ENCODE results near the gene MACROD2. TPM values are rescaled to one million over a fixed set of nuclear protein-coding genes. Genes with fewer than 3 reads are reported as not detected.

MACROD2 gene
- total RNA-seq, 4 donors from 2014 or later: 4.6 to 33.0 (median 8.3) TPM

- 57 to 78% methylated on average over 3 to 7 of the region's 7 CpGs for WGBS, 2 donors (ENCODE audit: low coverage in 1 of 2)
- Histone ChIP-seq H3K9me3 (no peaks in the 10 kb centered on the region), H3K36me3 (no peaks in the 10 kb centered on the region), H3K4me3 (no peak overlapping the region), H3K27ac (no peak overlapping the region), H3K27me3 (no peaks in the 10 kb centered on the region), H3K4me1 (no peaks in the 10 kb centered on the region)
- DNase-seq: no peak
- no peak for TF ChIP-seq CTCF (IDR thresholded peaks at IDR 0.05)
- TF ChIP-seq POLR2AphosphoS5 (IDR thresholded peaks at IDR 0.05): no peak
- intact Hi-C loops (cut with DNase I; ENCODE audit: low total_unique reads): no loop called here
- in situ Hi-C loops (cut with MboI; ENCODE audit: low pct_ligation_motif_present in 1 of 4, low pct_unique_long_range_greater_than_20kb in 1 of 4, low sequenced_read_pairs in 3 of 4): loop anchor here in 3 of 4 donors (25.0 kb wide), 1 partner anchor 1051 kb away; no protein-coding TSS in a partner anchor
These were observed 1715.9 kb downstream of the MACROD2 start for GRCh38 chr20:15711177-15711576.

GRCh38 chr20:15716256-15716655, 1720.9 kb downstream of the MACROD2 start:
- in situ Hi-C loops (cut with MboI; ENCODE audit: low pct_ligation_motif_present in 1 of 4, low pct_unique_long_range_greater_than_20kb in 1 of 4, low sequenced_read_pairs in 3 of 4) (loop anchor here in 3 of 4 donors (25.0 kb wide), 1 partner anchor 1046 kb away; no protein-coding TSS in a partner anchor), intact Hi-C loops (cut with DNase I; ENCODE audit: low total_unique reads) (no loop called here)
- TF ChIP-seq EP300 (IDR thresholded peaks at IDR 0.05; ENCODE audit: low read depth): no peak
- TF ChIP-seq CTCF (IDR thresholded peaks at IDR 0.05): no peak
- no peak for TF ChIP-seq POLR2AphosphoS5 (IDR thresholded peaks at IDR 0.05)
- no peak overlapping the region for H3K4me3 ChIP-seq
- WGBS, 2 donors (ENCODE audit: low coverage in 1 of 2): 75 to 90% methylated on average over 5 of the region's 5 CpGs
- H3K4me1 ChIP-seq: no peaks in the 10 kb centered on the region
- no peak overlapping the region for H3K27ac ChIP-seq
- H3K36me3 ChIP-seq: no peaks in the 10 kb centered on the region
- no peaks in the 10 kb centered on the region for H3K27me3 ChIP-seq
- no peaks in the 10 kb centered on the region for H3K9me3 ChIP-seq
- no peak for DNase-seq

- Histone ChIP-seq H3K4me3 (no peak overlapping the region), H3K36me3 (no peaks in the 10 kb centered on the region), H3K4me1 (no peaks in the 10 kb centered on the region), H3K27ac (no peak overlapping the region), H3K9me3 (peaks cover 0 to 3% of the 10 kb centered on the region in 2 donors), H3K27me3 (no peaks in the 10 kb centered on the region)
- intact Hi-C loops (cut with DNase I; ENCODE audit: low total_unique reads): no loop called here
- TF ChIP-seq CTCF (IDR thresholded peaks at IDR 0.05) (no peak), POLR2A (IDR thresholded peaks at IDR 0.05) (no peak), EP300 (IDR thresholded peaks at IDR 0.05; ENCODE audit: low read depth) (no peak), POLR2AphosphoS5 (IDR thresholded peaks at IDR 0.05) (no peak)
- in situ Hi-C loops (cut with MboI; ENCODE audit: low pct_ligation_motif_present in 1 of 4, low pct_unique_long_range_greater_than_20kb in 1 of 4, low sequenced_read_pairs in 3 of 4): no loop called here
- DNase-seq: no peak
- 79 to 100% methylated on average over 1 of the region's 1 CpG for WGBS, 2 donors (ENCODE audit: low coverage in 1 of 2)
These were observed 1731.1 kb downstream of the MACROD2 start for GRCh38 chr20:15726416-15726815.

GRCh38 chr20:15734052-15734451, 1738.7 kb downstream of the MACROD2 start:
- in situ Hi-C loops (cut with MboI; ENCODE audit: low pct_ligation_motif_present in 1 of 4, low pct_unique_long_range_greater_than_20kb in 1 of 4, low sequenced_read_pairs in 3 of 4): no loop called here
- TF ChIP-seq CTCF (IDR thresholded peaks at IDR 0.05) (no peak), POLR2AphosphoS5 (IDR thresholded peaks at IDR 0.05) (no peak), EP300 (IDR thresholded peaks at IDR 0.05; ENCODE audit: low read depth) (no peak), POLR2A (IDR thresholded peaks at IDR 0.05) (no peak)

More at GRCh38 chr20:15734052-15734451, 1738.7 kb downstream of the MACROD2 start:
- H3K36me3 ChIP-seq: no peaks in the 10 kb centered on the region
- 67 to 74% methylated on average over 4 of the region's 4 CpGs for WGBS, 2 donors (ENCODE audit: low coverage in 1 of 2)
- no peaks in the 10 kb centered on the region for H3K27me3 ChIP-seq
- no peak overlapping the region for H3K27ac ChIP-seq
- no peak overlapping the region for H3K4me3 ChIP-seq
- intact Hi-C loops (cut with DNase I; ENCODE audit: low total_unique reads): no loop called here
- no peaks in the 10 kb centered on the region for H3K9me3 ChIP-seq
- no peak for DNase-seq
- no peaks in the 10 kb centered on the region for H3K4me1 ChIP-seq
